Activated CD8-positive, alpha-beta memory T cell treated with anti-CD3 and anti-CD28 coated beads, Interleukin-2, amount 50 U/mL, for 1 hour (primary cell): ENCODE data around the gene FBH1.
"Not testable (repeated sequence)": the region's sequence is repeated elsewhere in the genome, so short reads cannot be mapped to it uniquely, and the experiment has no call there.

Source experiments
- DNase-seq: peaks from one replicate; pipeline ENCODE4 v3.0.0-alpha.2; 2020; ENCODE audit errors: extremely low read depth

Gene FBH1

GRCh38 chr10:5903563-5903962, 13.5 kb downstream of the FBH1 start:
- DNase-seq, result no peak

- no peak for DNase-seq
Measured at GRCh38 chr10:5904227-5904626, 14.2 kb downstream of the FBH1 start.

GRCh38 chr10:5905854-5906507, 15.9 kb downstream of the FBH1 start:
- DNase-seq, result no peak

GRCh38 chr10:5906651-5907050, 16.6 kb downstream of the FBH1 start:
- DNase-seq, result no peak

GRCh38 chr10:5908676-5909075, 18.6 kb downstream of the FBH1 start:
- not testable (repeated sequence) for DNase-seq

GRCh38 chr10:5910323-5911100, 20.5 kb downstream of the FBH1 start:
- no peak for DNase-seq

- no peak for DNase-seq
Measured at GRCh38 chr10:5911670-5912069, 21.6 kb downstream of the FBH1 start.

- no peak for DNase-seq
Measured at GRCh38 chr10:5913736-5914135, 23.7 kb downstream of the FBH1 start.

- no peak for DNase-seq
Measured at GRCh38 chr10:5915451-5915850, 25.4 kb downstream of the FBH1 start.

- no peak for DNase-seq
Measured at GRCh38 chr10:5917305-5917704, 27.3 kb downstream of the FBH1 start.

- DNase-seq, result no peak
Measured at GRCh38 chr10:5918763-5919162, 28.7 kb downstream of the FBH1 start.

- DNase-seq, result no peak
Measured at GRCh38 chr10:5919568-5919967, 29.5 kb downstream of the FBH1 start.

- no peak for DNase-seq
Measured at GRCh38 chr10:5921746-5922145, 31.7 kb downstream of the FBH1 start.

- DNase-seq, result no peak
Measured at GRCh38 chr10:5924889-5925288, 34.8 kb downstream of the FBH1 start.

- DNase-seq, result no peak
Measured at GRCh38 chr10:5927306-5927705, 37.3 kb downstream of the FBH1 start.

- DNase-seq, result no peak
Measured at GRCh38 chr10:5929442-5929841, 39.4 kb downstream of the FBH1 start.

GRCh38 chr10:5930272-5930671, 40.2 kb downstream of the FBH1 start:
- DNase-seq, result no peak

GRCh38 chr10:5932345-5932744, 42.3 kb downstream of the FBH1 start:
- no peak for DNase-seq

- DNase-seq, result no peak
Measured at GRCh38 chr10:5933909-5934546, 44.0 kb downstream of the FBH1 start.

- DNase-seq, result no peak
Measured at GRCh38 chr10:5935628-5936027, 45.6 kb downstream of the FBH1 start.

- no peak for DNase-seq
Measured at GRCh38 chr10:5937016-5937415, 47.0 kb downstream of the FBH1 start.

GRCh38 chr10:5938291-5938690, 48.2 kb downstream of the FBH1 start:
- no peak for DNase-seq

GRCh38 chr10:5940807-5941218, 50.8 kb downstream of the FBH1 start:
- DNase-seq, result no peak
